ENCODE measurements around the gene CNTNAP2. TPM values are rescaled to one million over a fixed set of nuclear protein-coding genes. Genes with fewer than 3 reads are reported as not detected.

CNTNAP2 gene
- total and polyA plus RNA-seq, 2 of the 4 experiments (the other 2 are of a cell fraction) = not detected

- Histone ChIP-seq H3K14ac (replicated peaks; ENCODE audit: low read depth, low read length) (no peak overlapping the region), H4K91ac (ENCODE audit: insufficient read depth, low read depth, low read length) (no peak overlapping the region), H4K20me1 (ENCODE audit: insufficient read depth, low read length) (no peaks in the 10 kb centered on the region), H3K9me3 (ENCODE audit: control insufficient read depth, insufficient read depth, low read length) (no peaks in the 10 kb centered on the region), H2AK9ac (replicated peaks; ENCODE audit: low read depth, low read length, poor library complexity) (no peak overlapping the region), H3K36me3 (ENCODE audit: control insufficient read depth, insufficient read depth, low read length) (no peaks in the 10 kb centered on the region), H3K4me1 (ENCODE audit: control insufficient read depth, insufficient read depth, low read length) (no peaks in the 10 kb centered on the region), H3K4me3 (ENCODE audit: insufficient read depth, low read depth, low read length) (no peak overlapping the region), H3K23ac (ENCODE audit: low read depth, low read length) (no peak overlapping the region), H3K9ac (ENCODE audit: low read depth, low read length) (no peak overlapping the region), H4K5ac (ENCODE audit: low read depth, low read length) (no peak overlapping the region), H3K4me2 (ENCODE audit: low read depth, low read length) (no peak overlapping the region), H3K9me1 (ENCODE audit: insufficient read depth, low read length) (no peaks in the 10 kb centered on the region), H2AK5ac (ENCODE audit: low read depth, low read length) (no peak overlapping the region), H3K27ac (ENCODE audit: insufficient read depth, low read length) (no peak overlapping the region), H3K56ac (ENCODE audit: extremely low read depth, insufficient read depth, low read length) (no peak overlapping the region), H2BK5ac (ENCODE audit: low read depth, low read length, poor library complexity, severe bottlenecking) (no peak overlapping the region), H4K8ac (ENCODE audit: low read depth in 2 of 2, low read length in 2 of 2) (no peak overlapping the region), H2BK20ac (ENCODE audit: low read depth, low read length) (no peak overlapping the region), H3K27me3 (ENCODE audit: control insufficient read depth, insufficient read depth, low read length) (no peaks in the 10 kb centered on the region), H3K79me1 (ENCODE audit: low read depth in 1 of 2, low read length in 2 of 2) (no peaks in the 10 kb centered on the region), H2BK15ac (ENCODE audit: low read depth, low read length) (no peak overlapping the region), H2BK120ac (ENCODE audit: low read depth, low read length) (no peak overlapping the region), H3K18ac (ENCODE audit: low read depth, low read length) (no peak overlapping the region), H3K4ac (ENCODE audit: low read depth, low read length) (no peak overlapping the region), H2AFZ (replicated peaks; ENCODE audit: low read length, poor library complexity) (no peak overlapping the region)
- ChIA-PET CTCF (no interaction called here), POLR2A (ENCODE audit: unreplicated experiment) (no interaction called here)
- ATAC-seq (ENCODE audit: low read depth) = no peak
- in situ Hi-C loops (cut with MboI; ENCODE audit: low sequenced_read_pairs) (no loop called here), dilution Hi-C loops (cut with HindIII; ENCODE audit: low sequenced_read_pairs, unreplicated experiment) (no loop called here), intact Hi-C loops (cut with micrococcal nuclease) (no loop called here)
- TF ChIP-seq MXI1 (IDR thresholded peaks at IDR 0.05; ENCODE audit: borderline replicate concordance, low read depth, low read length) (no peak), MAFK (IDR thresholded peaks at IDR 0.05; ENCODE audit: low read depth, low read length) (peak; percentile 35; the same call in 1 of the 2 replicates)
- no TSS peak for BruUV-seq (replicated peaks)
- no peak for DNase-seq
These were observed 1277.7 kb downstream of the CNTNAP2 start for GRCh38 chr7:147394329-147394728.
